Left ventricle myocardium superior (tissue), 1 donor: ENCODE measurements around the gene SYCE3. TPM values are rescaled to one million over a fixed set of nuclear protein-coding genes. Genes with fewer than 3 reads are reported as not detected.
"Not testable (repeated sequence)": the region's sequence is repeated elsewhere in the genome, so short reads cannot be mapped to it uniquely, and the experiment has no call there.

Experiments
- ATAC-seq: fragments of 200-7000 bp; cut with Tn5 transposase; one replicate; pipeline ENCODE4 v1.9.1; 2020; ENCODE audit warnings: mild to moderate bottlenecking, moderate library complexity
- DNase-seq: peaks from one replicate; pipeline ENCODE4 v3.0.0-alpha.2; 2020
- intact Hi-C: fragments of 100-400 bp; cut with micrococcal nuclease; formaldehyde crosslinking; loops from one replicate; pipeline ENCODE4 v1.11.0; 2022
- long read RNA-seq: library from polyadenylated mRNA; unstranded; transcript quantifications from one replicate; pipeline ENCODE4 v2.0.0, GENCODE V29; 2021
- total RNA-seq: library from RNA; stranded (reverse); fragmentation: NEBNext Ultra II Directional; extraction: Animal tissue kit (Norgen Biotek cat#: 25700); gene quantifications from one replicate; pipeline ENCODE4 v1.2.1, GENCODE V29; 2021
- donor health status: DM: no; HTN: yes; CAD: no; lungs with severe emphysema.

Gene SYCE3
- not detected for total RNA-seq
- long read RNA-seq, result 0 reads

DNA sequence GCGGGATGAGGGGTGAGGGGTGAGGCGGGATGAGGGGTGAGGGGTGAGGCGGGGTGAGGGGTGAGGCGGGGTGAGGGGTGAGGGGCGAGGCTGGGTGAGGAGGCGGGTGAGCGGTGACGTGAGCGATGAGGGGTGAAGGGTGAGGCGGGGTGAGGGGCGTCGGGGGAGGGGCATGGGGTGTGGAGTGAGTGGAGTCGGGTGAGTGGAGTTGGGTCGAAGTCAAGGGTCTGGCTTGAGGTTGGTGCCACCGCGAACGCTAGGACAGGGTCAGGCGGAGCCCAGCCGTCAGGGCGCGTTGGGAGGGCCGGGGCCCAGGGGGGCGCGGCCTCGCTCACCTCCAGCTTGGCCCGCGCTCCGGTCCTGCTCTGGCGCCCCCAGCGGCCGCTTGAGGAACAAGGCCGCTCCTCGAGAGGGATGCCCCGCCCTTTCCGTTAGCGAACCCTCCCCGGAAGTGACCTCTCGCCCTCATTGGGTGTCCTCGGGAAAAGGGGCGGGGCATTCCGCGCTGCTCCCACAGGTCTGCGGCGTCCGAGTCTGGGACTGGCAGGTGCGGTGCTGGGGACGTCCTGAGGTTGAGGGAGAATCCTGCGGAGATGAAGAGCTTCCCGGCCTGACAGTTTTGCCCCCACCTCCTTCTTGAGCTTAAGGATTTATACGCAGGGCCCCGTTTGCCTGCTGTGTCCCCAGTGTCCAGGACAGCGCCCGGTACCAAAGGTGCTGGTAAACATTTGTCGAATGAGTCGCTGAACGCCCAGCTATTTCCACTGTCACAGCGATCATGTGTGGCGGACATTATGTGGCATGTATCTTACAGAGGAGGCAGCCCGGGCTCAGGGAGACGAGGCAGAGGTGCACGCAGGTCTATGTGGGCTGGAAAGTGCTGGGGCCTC, at the start of gene SYCE3:
Gene SYCE3, minus strand, starts transcription at position 397 of the 890 bp plus-strand sequence. CDS start 6,514 bp downstream, outside the sequence.
- DNase-seq, result peak; percentile 98
- intact Hi-C loops, result no loop called here
- ATAC-seq, result peak; percentile 93

DNA sequence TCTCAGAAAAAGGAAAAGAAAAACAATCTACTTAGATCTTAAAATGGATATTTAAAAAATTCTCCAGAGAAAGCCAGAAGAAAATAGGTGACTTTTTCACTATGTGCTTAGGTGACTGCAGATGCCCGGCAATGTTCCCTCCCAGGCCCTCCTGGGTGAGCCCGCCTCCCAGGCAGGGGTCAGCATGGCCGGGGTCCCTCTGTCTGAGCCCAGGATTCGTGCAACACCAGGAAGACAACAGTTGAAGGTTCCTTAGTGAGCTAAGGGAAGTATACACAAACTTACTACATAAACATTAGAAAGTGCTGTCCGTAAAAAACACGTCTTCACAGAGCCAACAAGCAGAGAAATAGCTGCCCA, 49.4 kb upstream of the SYCE3 start:
- no peak for DNase-seq
- intact Hi-C loops, result no loop called here
- no peak for ATAC-seq

DNA sequence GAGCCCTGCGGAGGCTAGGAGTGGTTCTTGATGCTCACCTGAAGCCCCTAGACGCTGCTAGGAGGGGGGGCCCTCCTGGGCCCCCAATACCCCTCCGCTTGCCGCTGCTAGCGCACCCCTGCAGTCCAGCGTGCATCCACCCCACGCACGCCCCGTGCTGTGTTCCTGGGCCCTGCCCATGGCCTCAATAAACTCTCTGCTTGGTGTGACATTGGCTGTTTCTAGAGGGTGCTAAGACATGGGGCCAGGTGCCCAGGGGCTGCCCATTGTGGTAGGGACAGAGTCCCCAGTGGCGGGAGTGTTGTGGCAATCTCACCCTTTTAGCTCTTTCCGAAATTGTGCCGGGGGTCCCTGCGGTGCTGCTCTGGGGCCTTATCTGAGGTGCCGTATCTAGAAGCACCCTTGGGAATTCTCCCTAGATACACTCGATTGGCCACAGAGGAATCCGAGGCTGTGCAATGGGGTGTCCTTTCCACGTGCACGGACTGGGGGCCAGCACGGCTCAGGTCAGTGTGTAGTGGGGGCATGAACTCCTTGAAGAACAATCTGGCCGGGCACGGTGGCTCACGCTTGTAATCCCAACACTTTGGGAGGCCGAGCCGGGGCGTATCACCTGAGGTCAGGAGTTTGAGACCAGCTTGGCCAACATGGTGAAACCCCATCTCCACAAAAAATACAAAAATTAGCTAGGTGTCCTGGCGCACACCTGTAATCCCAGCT, 48.8 kb upstream of the SYCE3 start:
- intact Hi-C loops, result no loop called here

GRCh38 chr22:50610581-50610980, 47.9 kb upstream of the SYCE3 start:
- intact Hi-C loops, result no loop called here
- no peak for DNase-seq
- no peak for ATAC-seq

More for the DNA sequence above, 48.8 kb upstream of the SYCE3 start:
- DNase-seq (no peak), ATAC-seq (no peak)

DNA sequence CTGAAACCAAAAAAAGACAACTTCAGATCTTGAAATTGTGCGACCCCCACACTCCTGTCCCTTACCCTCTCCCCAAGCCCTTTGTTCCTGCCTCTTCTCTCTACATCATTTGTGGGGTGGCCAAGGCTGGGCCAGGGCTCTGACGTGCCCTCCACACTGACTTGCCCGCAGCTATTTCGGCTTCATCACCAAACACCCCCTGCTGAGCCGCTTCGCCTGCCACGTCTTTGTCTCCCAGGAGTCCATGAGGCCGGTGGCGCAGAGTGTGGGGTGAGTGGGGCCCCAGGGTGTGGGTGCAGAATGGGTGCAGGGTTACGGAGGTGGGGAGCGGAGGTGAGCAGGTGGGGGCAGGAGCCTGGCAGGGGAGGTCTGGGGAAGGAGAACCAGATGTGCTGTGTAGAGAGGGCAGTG, 47.3 kb upstream of the SYCE3 start:
- intact Hi-C loops, result no loop called here
- ATAC-seq, result no peak
- no peak for DNase-seq

- no peak for DNase-seq
- intact Hi-C loops, result no loop called here
- ATAC-seq, result no peak
Measured at GRCh38 chr22:50609599-50609998, 46.9 kb upstream of the SYCE3 start.

DNA sequence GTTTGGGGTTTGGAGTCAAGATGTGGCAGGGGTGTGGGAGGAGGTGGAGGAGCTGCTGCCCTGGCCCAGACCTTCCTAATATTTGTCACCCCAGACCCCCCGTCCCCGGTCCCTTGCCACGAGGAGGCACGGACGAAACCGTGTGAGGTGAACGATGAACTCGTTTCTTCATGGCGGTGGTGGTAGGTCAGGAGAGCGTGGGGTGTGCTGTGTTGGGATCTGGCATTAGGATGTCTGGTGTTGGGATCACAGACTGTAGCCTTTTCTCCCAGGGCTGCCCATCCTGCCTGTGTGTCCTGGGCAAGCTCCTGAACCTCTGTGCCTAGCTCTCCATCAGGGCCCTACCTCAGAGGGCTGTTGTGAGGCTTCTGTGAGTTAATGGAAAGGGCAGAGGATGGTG, 46.3 kb upstream of the SYCE3 start:
- no peak for ATAC-seq
- intact Hi-C loops, result no loop called here
- no peak for DNase-seq

DNA sequence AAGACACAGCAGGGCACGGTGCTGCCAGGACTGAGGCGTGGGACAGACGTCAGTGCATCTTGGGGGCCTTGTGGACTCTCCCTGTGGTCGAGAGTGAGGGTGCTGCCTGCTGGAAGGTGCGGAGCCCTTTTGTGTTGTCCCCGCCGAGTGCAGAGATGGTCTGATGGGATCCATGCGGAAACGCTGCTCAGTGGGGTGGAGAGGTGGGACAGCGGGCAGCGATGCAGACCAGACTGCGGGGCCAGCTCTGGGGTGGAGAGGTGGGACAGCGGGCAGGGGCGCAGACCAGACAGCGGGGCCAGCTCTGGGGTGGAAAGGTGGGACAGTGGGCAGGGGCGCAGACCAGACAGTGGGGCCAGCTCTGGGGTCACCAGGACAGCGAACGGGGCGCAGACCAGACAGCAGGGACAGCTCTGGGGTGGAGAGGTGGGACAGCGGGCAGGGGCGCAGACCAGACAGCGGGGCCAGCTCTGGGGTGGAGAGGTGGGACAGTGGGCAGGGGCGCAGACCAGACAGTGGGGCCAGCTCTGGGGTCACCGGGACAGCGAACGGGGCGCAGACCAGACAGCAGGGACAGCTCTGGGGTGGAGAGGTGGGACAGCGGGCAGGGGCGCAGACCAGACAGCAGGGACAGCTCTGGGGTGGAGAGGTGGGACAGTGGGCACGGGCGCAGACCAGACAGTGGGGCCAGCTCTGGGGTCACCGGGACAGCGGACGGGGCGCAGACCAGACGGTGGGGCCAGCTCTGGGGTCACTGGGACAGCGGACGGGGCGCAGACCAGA, 45.5 kb upstream of the SYCE3 start:
- DNase-seq, intact Hi-C loops: not testable (repeated sequence)

DNA sequence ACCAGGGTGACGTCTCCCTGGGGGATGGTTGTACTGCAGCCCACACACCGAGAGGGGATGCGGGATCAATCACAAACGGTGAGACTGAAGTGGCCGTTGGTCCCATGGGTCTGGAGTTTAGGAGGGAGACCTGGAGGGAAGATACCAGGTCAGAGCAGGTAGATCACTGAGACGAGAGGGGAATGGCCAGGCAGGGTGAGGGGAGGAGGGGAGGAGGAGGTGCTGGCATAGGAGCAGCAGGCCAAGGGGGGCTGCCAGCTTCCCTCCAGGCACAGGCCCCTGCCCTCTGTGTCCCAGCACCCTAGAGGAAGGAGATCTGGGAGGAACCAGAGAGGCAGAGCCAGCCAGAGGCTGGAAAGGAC, 44.9 kb upstream of the SYCE3 start:
- intact Hi-C loops, result no loop called here
- ATAC-seq (no peak), DNase-seq (no peak)

More for the DNA sequence above, 45.5 kb upstream of the SYCE3 start:
- not testable (repeated sequence) for ATAC-seq

GRCh38 chr22:50606946-50607658, 44.4 kb upstream of the SYCE3 start:
- intact Hi-C loops, result no loop called here
- DNase-seq (no peak), ATAC-seq (no peak)

- ATAC-seq, result no peak
- intact Hi-C loops, result no loop called here
- peak; percentile 11 for DNase-seq
Measured at GRCh38 chr22:50606165-50606945, 43.6 kb upstream of the SYCE3 start.

- no peak for ATAC-seq
- DNase-seq, result peak; percentile 22
- intact Hi-C loops, result no loop called here
Measured at GRCh38 chr22:50605613-50606074, 42.9 kb upstream of the SYCE3 start.

GRCh38 chr22:50605002-50605612, 42.4 kb upstream of the SYCE3 start:
- DNase-seq (peak; percentile 18), ATAC-seq (no peak)
- intact Hi-C loops, result no loop called here

DNA sequence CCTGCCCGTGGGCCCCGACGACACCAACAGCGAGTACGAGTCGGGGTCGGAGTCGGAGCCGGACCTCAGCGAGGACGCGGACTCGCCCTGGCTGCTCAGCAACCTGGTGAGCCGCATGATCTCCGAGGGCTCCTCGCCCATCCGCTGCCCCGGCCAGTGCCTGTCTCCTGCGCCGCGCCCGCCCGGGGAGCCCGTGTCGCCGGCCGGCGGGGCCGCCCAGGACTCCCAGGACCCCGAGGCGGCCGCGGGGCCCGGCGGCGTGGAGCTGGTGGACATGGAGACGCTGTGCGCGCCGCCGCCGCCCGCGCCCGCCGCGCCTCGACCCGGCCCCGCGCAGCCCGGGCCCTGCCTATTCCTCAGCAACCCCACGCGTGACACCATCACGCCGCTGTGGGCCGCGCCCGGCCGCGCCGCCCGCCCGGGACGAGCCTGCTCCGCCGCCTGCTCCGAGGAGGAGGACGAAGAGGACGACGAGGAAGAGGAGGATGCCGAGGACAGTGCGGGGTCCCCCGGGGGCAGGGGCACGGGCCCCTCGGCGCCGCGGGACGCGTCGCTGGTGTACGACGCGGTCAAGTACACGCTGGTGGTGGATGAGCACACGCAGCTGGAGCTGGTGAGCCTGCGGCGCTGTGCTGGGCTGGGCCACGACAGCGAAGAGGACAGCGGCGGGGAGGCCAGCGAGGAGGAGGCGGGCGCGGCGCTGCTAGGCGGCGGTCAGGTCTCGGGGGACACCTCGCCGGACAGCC, 41.7 kb upstream of the SYCE3 start:
- no peak for ATAC-seq
- peak; percentile 8 for DNase-seq
- intact Hi-C loops, result no loop called here

- DNase-seq (peak; percentile 24), ATAC-seq (no peak)
- intact Hi-C loops, result no loop called here
Measured at GRCh38 chr22:50603511-50604255, 41.0 kb upstream of the SYCE3 start.

- intact Hi-C loops, result no loop called here
- DNase-seq, result no peak
- no peak for ATAC-seq
Measured at GRCh38 chr22:50602338-50602700, 39.6 kb upstream of the SYCE3 start.
